Ovary (tissue), 3 donors: Measurements from ENCODE around the gene DCBLD1.

Experiments
- EP300 ChIP-seq: sonication (generic); formaldehyde crosslinking; IDR thresholded peaks from one replicate; pipeline ENCODE4 v1.6.1; 2017; ENCODE audit warnings: antibody characterized with exemption
- POLR2A ChIP-seq: fragments of 450-650 bp; IDR thresholded peaks from one replicate; pipeline ENCODE4 v1.6.1; 2017; ENCODE audit warnings: antibody characterized with exemption, mild to moderate bottlenecking, moderate library complexity
- TF ChIP-seq, protein P1 (sequence below), 3 donors: fragments of 450-650 bp in 2 of 3; fragments of 200-600 bp in 1 of 3; IDR thresholded peaks; one replicate each; pipeline versions ENCODE4 v1.5.1 to v1.8.0; 2016 to 2022; ENCODE audit warnings: antibody characterized with exemption in 3 of 3, mild to moderate bottlenecking in 1 of 3
- donor health status: DM: no; HTN: no; CAD: no.

DNA sequence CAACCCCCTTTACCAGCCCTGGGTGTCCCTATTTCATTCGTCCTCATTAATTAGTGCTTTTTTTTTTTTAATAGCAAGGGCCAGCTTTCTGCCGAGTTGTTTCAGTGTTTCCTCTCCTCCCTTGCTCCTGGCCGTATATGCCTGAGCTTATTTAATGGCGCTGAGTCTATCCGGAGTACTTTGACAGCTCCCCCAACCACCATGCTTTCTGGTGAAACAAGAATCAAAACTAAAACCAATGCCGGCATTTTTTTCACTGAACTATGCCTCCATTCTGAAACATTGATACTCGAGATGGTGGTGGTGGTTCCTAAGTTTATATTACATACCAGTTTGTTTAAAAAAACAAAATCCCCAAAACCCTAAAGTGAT lies 1.2 kb downstream of the DCBLD1 start:
- TF ChIP-seq, protein P1, sequence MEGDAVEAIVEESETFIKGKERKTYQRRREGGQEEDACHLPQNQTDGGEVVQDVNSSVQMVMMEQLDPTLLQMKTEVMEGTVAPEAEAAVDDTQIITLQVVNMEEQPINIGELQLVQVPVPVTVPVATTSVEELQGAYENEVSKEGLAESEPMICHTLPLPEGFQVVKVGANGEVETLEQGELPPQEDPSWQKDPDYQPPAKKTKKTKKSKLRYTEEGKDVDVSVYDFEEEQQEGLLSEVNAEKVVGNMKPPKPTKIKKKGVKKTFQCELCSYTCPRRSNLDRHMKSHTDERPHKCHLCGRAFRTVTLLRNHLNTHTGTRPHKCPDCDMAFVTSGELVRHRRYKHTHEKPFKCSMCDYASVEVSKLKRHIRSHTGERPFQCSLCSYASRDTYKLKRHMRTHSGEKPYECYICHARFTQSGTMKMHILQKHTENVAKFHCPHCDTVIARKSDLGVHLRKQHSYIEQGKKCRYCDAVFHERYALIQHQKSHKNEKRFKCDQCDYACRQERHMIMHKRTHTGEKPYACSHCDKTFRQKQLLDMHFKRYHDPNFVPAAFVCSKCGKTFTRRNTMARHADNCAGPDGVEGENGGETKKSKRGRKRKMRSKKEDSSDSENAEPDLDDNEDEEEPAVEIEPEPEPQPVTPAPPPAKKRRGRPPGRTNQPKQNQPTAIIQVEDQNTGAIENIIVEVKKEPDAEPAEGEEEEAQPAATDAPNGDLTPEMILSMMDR (IDR thresholded peaks at IDR 0.05) = no peak
- TF ChIP-seq POLR2A = no peak
- no peak for TF ChIP-seq EP300
